NCI-H128 (cell line): ENCODE data around the gene RPTOR.

Experiments
- DNase-seq: peaks from one replicate; lab custom pipeline; 2025; ENCODE audit not compliant: unreplicated experiment; lab: John Stamatoyannopoulos, UW

The RPTOR gene

GRCh38 chr17:80659651-80660050 is 115.0 kb downstream of the RPTOR start:
- no peak for DNase-seq

GRCh38 chr17:80660527-80661198 is 116.0 kb downstream of the RPTOR start:
- DNase-seq, result no peak

GRCh38 chr17:80662557-80662956 is 117.9 kb downstream of the RPTOR start:
- no peak for DNase-seq

- no peak for DNase-seq
Measured at GRCh38 chr17:80663781-80664206, 119.2 kb downstream of the RPTOR start.

- no peak for DNase-seq
Measured at GRCh38 chr17:80664217-80664790, 119.7 kb downstream of the RPTOR start.

GRCh38 chr17:80665792-80666191 is 121.2 kb downstream of the RPTOR start:
- DNase-seq, result no peak

GRCh38 chr17:80666867-80667266 is 122.2 kb downstream of the RPTOR start:
- DNase-seq, result no peak

- no peak for DNase-seq
Measured at GRCh38 chr17:80667462-80668277, 123.0 kb downstream of the RPTOR start.

GRCh38 chr17:80668375-80669148 is 123.9 kb downstream of the RPTOR start:
- no peak for DNase-seq

- no peak for DNase-seq
Measured at GRCh38 chr17:80671039-80671824, 126.6 kb downstream of the RPTOR start.

- no peak for DNase-seq
Measured at GRCh38 chr17:80671825-80672110, 127.1 kb downstream of the RPTOR start.

- DNase-seq, result no peak
Measured at GRCh38 chr17:80673152-80673920, 128.7 kb downstream of the RPTOR start.

GRCh38 chr17:80675438-80676095 is 130.9 kb downstream of the RPTOR start:
- DNase-seq, result no peak

- DNase-seq, result no peak
Measured at GRCh38 chr17:80676096-80676466, 131.4 kb downstream of the RPTOR start.

- no peak for DNase-seq
Measured at GRCh38 chr17:80676564-80676963, 131.9 kb downstream of the RPTOR start.

GRCh38 chr17:80677214-80677756 is 132.6 kb downstream of the RPTOR start:
- DNase-seq, result no peak

- DNase-seq, result no peak
Measured at GRCh38 chr17:80679816-80680215, 135.2 kb downstream of the RPTOR start.

- no peak for DNase-seq
Measured at GRCh38 chr17:80681215-80681614, 136.6 kb downstream of the RPTOR start.

GRCh38 chr17:80682372-80682771 is 137.7 kb downstream of the RPTOR start:
- no peak for DNase-seq
